Fibroblast of skin of right quadriceps (primary cell): ENCODE results near the gene DIS3L2.
A peak's percentile ranks its signal among the peaks of the same experiment; 100 is the strongest.
"Not testable (repeated sequence)": the region's sequence is repeated elsewhere in the genome, so short reads cannot be mapped to it uniquely, and the experiment has no call there.

Experiments
- DNase-seq: peaks from one replicate; pipeline ENCODE4 v3.0.0-alpha.2; 2013

DIS3L2 gene

GRCh38 chr2:232381204-232382031 is 419.9 kb downstream of the DIS3L2 start:
- not testable (repeated sequence) for DNase-seq

GRCh38 chr2:232382331-232383225 is 421.1 kb downstream of the DIS3L2 start:
- no peak for DNase-seq

GRCh38 chr2:232384466-232384865 is 423.0 kb downstream of the DIS3L2 start:
- DNase-seq, result no peak

GRCh38 chr2:232385058-232385457 is 423.5 kb downstream of the DIS3L2 start:
- DNase-seq, result not testable (repeated sequence)

- DNase-seq, result peak; percentile 67
Observed at GRCh38 chr2:232385660-232386489, 424.4 kb downstream of the DIS3L2 start.

GRCh38 chr2:232386490-232386739 is 424.9 kb downstream of the DIS3L2 start:
- DNase-seq, result no peak
